ENCODE results near the gene RAB6C.
"Not testable (repeated sequence)": the region's sequence is repeated elsewhere in the genome, so short reads cannot be mapped to it uniquely, and the experiment has no call there.

GRCh38 chr2:129979629-129980155 lies at the start of gene RAB6C:
- TF ChIP-seq CTCF (conservative IDR thresholded peaks at IDR 0.05; ENCODE audit: low read depth in 2 of 2); EZH2 (IDR thresholded peaks at IDR 0.05; ENCODE audit: low read depth, unreplicated experiment); POLR2AphosphoS5 (IDR thresholded peaks at IDR 0.05; ENCODE audit: low read depth); JUNB (IDR thresholded peaks at IDR 0.05; ENCODE audit: unreplicated experiment); CREB1 (CRISPR knock-in tag; IDR thresholded peaks at IDR 0.05; ENCODE audit: low read depth); ZNF114 (CRISPR knock-in tag; IDR thresholded peaks at IDR 0.05); EZH2phosphoT487 (IDR thresholded peaks at IDR 0.05; ENCODE audit: unreplicated experiment); REST (IDR thresholded peaks at IDR 0.05; ENCODE audit: unreplicated experiment); ETS1 (IDR thresholded peaks at IDR 0.05); STAT1 (IDR thresholded peaks at IDR 0.05; ENCODE audit: unreplicated experiment); ZNF331 (CRISPR knock-in tag; IDR thresholded peaks at IDR 0.05; ENCODE audit: low read depth); NANOG (IDR thresholded peaks at IDR 0.05; ENCODE audit: borderline replicate concordance); ZNF462 (CRISPR knock-in tag; IDR thresholded peaks at IDR 0.05): not testable (repeated sequence)
